NT2/D1 (cell line): ENCODE data around the gene RERG.

Source experiments
- SUZ12 ChIP-seq: IDR thresholded peaks from 2 replicates; pipeline ENCODE4 v1.6.1; 2011; ENCODE audit not compliant: insufficient read length, insufficient read depth; ENCODE audit errors: extremely low read depth
- YY1 ChIP-seq: IDR thresholded peaks from 2 replicates; pipeline ENCODE4 v1.6.1; 2011; ENCODE audit not compliant: insufficient read length, insufficient read depth
- ZNF274 ChIP-seq: IDR thresholded peaks from 2 replicates; pipeline ENCODE4 v1.6.1; 2011; ENCODE audit warnings: mild to moderate bottlenecking, low read depth, low read length

DNA sequence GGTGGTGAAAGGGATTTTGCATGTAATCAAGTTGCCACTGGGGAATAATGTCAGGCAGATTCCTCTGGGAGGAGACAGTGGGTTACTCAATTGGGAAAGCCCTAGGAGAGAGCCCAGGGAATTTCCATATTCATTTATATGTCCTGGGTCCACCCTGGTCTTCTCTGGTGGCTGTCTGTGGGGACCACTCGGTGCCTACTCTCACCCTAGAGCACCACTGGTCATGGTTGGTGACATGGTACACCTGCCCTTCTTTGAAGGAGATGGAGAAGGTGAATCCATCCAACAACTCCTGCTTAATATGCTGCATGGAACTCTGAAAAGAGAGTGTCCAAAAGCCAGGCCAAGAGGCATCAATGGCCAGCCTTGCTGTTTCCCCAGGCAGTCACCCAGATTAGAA, 12.8 kb upstream of the RERG start:
- TF ChIP-seq ZNF274 = no peak
- TF ChIP-seq YY1 = no peak
- TF ChIP-seq SUZ12 = no peak
